Dedifferentiated amniotic fluid mesenchymal stem cell (primary cell): Measurements from ENCODE around the gene ASB16.
A peak's percentile ranks its signal among the peaks of the same experiment; 100 is the strongest.
"Not testable (repeated sequence)": the region's sequence is repeated elsewhere in the genome, so short reads cannot be mapped to it uniquely, and the experiment has no call there.

Experiments used
- DNase-seq: peaks from one replicate; pipeline ENCODE4 v3.0.0-alpha.2; 2016; ENCODE audit errors: extremely low spot score

Gene ASB16, protein sequence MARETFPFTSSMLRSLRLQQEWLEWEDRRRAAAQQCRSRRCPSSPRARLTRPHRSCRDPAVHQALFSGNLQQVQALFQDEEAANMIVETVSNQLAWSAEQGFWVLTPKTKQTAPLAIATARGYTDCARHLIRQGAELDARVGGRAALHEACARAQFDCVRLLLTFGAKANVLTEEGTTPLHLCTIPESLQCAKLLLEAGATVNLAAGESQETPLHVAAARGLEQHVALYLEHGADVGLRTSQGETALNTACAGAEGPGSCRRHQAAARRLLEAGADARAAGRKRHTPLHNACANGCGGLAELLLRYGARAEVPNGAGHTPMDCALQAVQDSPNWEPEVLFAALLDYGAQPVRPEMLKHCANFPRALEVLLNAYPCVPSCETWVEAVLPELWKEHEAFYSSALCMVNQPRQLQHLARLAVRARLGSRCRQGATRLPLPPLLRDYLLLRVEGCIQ

DNA sequence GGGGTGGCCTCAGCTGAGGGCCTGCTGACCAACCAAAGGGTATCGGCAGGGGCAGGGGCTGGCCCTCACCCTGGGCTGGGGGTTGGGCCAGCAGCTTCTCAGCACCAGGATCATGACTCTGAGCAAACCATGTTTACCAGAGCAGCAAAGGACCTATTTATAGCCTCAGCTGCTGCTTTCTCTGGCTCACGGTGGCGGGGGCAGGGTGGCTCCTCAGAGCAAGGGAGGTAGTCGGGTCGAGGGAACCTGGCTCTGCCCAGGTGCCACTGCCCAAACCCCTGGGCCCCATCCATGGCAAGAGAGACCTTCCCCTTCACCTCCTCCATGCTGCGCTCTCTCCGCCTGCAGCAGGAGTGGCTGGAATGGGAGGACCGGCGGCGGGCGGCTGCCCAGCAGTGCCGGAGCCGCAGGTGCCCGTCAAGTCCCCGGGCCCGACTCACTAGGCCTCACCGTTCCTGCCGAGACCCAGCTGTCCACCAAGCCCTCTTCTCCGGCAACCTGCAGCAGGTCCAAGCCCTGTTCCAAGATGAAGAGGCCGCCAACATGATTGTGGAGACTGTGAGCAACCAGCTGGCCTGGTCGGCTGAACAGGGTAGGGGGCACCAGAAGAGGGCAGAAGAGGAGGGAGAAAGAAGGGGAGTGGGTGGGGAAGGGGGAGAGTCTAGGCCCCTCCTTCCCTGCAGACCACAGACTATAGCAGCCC, at the start of gene ASB16:
ASB16 (plus strand) TSS at position 206 of the 703 bp plus-strand sequence; CDS start at position 292, 86 bp downstream.
- DNase-seq, result no peak

DNA sequence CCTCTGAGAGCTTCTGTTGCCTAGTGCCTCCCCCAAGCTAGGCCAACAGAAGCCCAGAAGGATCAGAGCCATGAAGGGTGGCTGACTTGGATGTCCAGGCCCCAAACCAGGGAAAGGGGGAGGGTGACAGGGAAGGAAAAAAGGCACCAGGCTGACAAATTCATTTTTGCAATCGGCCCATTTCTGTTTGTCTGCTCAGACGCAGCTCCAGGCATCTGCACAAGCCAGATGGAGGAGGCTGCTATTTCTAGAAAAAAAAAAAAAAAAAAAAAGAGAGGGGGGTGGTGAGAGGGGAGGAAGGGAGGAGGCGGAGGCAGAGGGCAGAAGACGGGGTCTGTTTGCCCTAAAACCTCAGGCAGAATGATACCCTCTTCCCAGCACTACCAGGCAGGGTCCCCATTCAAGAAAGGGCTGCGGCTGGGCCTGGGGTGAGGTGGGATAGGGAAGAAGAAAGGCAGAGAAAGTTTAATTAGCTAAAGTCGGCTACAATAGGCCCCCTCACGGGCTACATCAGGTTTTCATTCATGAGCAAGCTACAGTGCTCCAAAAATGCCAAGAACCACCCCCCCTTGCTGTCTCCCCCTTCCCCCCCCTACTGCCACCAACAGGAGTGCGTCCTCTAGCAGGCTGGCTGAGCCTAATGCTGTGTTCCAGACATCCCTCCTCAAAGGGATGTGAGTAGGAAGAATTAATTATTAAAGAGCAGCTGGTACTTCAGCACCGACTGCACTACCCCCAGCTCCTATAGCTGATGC, 49.5 kb upstream of the ASB16 start:
- DNase-seq, result no peak

DNA sequence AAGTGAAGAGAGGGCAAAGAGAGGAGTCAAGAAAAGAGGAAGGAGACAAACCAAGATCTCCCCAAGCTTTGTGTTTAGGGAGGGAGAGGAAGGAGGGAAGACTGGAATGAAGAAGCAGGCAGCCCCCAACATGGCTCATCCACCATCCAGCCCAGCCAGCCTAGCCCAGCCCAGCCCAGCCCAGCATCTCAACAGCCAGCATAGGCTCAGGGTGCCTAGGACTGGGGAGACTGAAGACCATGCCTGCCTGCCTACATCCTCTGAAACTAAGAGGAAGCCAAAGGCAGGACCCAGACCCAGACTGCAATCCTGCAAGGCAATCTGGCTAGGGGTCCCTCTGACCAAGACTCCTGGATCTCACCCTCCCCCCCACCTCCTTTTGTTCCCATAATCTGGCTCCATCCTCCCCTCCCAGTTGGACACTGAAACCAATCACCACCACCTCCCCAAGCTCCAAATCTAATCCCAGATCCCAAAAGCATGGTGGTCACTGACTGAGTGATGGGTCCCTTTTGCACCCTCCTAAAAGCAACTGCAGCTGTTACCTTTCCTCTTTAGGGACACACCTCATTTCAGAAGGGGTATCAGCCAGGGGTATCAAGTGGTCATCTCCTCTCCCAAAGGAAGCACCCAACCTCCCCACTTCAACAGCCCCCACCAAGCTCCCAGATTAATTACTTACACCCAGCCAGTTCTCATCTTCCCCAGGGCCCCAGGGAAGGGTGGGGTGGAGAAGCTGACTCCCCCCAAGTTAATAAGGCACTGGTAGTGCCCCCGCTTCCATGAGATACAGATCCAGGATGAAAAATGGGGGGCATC, 48.3 kb upstream of the ASB16 start:
- no peak for DNase-seq

DNA sequence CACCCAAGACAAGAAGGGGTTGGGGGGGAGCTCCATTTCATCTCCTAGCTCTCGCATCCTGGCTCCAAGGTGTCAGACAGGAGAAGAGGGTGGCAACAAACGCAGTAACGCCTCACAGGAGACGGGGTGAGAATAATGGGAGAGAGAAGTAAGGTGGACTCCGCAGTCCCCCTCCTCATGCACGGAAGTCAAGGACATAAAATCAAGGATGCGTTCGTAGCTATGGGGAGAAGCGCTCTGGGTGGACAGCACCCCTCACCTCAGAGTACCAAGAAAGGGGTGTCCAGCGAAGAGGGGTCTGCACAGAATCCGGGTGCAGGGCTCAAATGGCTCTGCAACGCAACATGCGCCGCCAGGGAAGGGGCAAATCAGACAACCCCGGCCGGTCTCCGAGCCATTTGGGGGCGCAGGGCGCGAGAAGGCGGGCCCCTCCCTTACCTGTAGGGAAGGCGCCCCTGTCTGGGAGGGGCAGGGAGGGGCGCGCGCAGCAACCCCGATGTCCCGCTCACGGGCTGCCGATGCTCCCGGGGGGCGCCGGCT, 47.6 kb upstream of the ASB16 start:
- no peak for DNase-seq

DNA sequence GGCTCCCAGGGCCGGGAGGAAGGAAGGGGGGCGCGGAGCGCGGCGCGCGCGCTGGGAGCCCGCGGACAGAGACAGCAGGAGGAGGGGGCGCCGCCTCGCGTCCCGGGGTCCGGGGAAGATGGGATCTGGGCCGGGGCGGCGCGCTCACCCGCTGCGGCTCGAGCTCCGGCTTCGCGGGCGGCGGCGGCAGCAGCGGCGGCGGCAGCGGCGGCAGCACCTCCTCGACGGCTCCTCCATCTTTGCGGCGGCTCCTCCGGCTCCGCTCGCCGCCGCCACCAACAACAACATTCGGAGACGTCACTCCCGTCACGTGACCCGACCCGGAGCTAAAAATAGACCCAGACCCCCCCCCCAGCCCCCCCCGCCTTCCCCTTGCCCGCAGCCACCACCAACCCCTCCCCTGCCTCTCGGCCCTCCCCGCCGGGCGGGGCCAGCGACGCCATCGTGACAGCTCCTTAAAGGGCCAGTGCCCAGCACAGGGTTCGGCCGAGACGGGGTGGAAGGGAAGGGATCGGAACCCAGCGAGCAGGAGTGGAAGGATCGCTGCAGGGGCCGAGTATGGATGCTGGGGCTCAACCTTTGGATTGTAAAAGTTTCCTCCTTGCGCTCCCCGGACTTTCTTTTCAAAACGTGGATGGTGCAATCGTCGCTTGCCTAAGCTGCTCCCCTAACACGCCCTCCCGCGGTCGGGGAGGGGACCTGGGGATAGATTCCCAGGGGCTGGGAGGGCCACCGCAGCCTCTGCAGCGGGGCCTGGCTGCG, 47.0 kb upstream of the ASB16 start, which contains the start of gene HDAC5:
HDAC5 (minus strand) TSS at position 286 of the 762 bp plus-strand sequence. CDS start 6,126 bp downstream, outside the sequence.
- peak; percentile 87 for DNase-seq

DNA sequence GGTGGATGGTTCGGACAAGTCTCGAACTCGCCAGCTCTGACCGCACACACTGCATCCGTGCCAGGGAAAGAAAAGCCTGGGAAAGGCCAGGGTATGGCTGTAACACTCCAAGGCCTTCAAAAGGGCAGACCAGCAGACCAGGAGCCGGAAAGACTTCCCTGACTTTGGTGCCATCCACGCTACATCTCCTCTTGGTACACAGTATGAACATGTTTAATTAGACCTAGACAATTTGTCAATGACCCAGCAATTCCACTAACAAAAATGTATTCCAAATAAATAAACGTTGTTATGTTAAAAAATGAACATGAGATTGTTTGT, 46.4 kb upstream of the ASB16 start:
- DNase-seq, result no peak

DNA sequence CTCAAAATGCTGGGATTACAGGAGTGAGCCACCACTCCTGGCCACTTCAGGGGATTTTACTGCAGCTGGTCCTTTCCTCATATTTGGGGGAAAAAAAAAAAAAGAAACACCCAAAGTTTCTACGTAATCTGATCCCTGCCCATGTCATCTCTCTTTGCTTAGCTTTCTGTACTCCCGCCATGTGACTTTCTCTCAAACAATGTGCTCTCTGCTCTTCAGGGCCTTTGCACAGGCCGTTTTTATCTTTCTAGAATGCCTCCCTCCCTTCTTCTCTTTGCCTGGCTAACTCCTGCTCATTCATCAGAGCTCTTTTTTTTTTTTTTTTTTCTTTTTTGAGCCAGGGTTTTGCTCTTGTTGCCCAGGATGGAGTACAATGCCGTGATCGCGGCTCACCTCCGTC, 42.1 kb upstream of the ASB16 start:
- DNase-seq, result no peak

DNA sequence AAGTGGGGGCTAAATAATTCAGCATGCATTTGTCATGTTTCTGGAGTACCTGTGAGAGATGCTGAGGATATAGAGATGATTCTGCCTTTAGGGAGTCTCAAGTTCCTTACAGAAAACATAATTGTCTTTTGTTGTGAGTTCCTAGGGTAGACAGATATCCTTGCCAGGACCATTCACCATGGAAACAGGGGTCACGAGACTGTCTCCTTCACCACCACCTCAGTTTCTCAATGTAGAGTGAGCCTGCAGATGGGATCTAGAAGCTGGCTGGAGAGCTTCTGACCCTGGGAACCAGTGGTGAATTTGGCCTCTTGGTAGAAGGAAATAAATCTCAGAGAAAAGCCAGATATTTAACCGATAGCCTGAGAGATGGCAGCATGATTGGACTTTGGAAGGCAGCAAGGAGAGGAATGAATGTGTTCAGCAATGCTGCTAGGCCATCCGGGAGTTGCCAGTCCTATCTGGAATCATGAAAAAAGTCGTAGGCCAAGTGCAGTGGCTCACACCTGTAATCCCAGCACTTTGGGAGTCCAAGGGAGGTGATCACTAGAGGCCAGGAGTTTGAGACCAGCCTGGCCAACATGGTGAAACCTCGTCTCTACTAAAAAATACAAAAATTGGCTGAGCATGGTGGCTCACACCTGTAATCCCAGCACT, 39.7 kb upstream of the ASB16 start:
- no peak for DNase-seq

DNA sequence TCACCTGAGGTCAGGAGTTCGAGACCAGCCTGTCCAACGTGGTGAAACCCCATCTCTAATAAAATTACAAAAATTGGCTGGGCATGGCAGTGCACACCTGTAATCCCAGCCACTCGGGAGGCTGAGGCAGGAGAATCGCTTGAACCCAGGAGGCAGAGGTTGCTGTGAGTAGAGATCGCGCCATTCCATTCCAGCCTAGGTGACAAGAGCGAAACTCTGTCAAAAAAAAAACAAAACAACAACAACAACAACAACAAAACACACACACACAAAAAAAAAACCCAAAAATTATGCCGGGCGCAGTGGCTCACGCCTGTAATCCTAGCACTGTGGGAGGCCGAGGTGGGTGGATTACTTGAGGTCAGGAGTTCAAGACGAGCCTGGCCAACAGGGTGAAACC, 39.1 kb upstream of the ASB16 start:
- not testable (repeated sequence) for DNase-seq

DNA sequence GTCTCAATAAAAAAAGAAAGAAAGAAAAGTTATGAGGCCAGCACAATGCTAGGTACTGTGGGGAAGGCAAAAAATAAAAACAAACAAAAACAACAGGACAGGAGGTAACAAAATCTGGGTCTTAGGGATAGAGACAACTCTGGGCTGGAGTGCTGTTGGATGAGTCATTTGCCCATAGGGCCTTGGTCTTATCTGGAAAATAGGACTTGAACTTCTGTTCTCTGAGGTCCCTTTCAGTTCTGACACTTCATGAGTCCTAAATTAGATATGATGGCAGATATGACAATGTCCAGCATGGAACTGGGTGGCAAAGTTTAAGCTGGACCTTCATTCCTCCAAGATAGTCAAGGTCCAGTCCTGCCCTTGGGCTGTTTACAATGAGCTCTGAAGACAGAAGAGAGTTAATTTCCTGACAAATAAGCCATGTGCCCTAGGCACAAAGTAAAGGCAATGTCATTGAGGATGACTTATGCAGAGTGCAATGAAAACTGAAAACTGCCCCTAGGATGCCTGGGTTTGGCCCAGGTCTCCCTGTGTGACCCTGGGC, 38.2 kb upstream of the ASB16 start:
- DNase-seq, result no peak

DNA sequence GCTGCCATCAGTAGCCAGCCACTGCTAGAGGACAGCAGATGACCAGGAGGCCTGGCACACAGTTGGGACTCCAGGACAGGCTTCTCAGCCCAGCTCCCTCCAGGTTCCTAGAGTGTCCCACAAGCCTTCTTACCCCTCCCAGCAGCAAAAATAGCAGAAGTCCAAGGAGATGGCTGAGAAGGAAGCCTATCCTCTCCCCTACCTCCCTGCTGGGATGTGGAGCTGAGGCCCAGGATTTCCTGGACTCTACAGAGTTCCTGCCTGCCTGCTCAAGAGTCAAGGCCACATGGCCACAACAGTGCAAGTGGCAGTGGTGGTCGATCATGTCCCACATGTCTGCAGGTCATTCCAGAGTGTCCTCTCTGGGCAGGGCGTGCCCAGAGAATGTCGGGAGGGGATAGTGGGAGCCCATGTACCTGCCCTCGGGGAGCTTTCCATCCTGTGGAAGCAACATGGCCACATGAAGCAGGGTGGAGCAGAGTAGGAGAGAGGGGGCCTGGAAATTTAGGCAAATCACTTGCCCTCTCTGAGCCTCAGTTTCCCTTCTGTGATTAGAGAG, 36.5 kb upstream of the ASB16 start:
- DNase-seq, result no peak

DNA sequence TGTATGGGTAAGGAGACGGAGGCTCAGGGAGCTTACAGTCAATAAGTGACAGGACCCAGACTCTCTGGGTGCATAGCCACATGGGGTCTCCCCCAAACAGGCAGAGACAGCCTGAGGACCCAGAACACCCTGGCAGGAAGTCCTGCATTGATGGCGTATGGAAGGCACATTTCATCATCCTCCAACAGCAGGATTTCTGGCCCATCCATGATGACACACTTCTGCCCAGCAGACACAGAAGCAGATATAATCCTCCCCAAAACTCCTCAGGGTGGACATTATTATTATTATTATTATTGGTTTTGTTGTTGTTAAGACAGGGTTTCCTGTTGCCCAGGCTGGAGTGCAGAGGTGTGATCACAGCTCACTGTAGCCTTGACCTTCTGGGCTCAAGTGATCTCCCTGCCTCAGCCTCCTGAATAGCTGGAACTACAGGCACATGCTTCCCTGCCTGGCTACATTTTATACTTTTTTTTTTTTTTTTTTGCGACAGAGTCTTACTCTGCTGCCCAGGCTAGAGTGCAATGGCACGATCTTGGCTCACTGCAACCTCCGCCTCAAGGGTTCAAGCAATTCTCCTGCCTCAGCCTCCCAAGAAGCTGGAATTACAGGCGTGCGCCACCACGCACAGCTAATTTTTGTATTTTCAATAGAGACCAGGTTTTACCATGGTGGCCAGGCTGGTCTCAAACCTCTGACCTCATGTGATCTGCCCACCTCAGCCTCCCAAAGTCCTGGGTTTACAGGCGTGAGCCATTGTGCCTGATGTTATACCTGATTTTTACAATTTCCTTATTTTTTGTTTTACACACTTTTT, 35.5 kb upstream of the ASB16 start:
- no peak for DNase-seq

DNA sequence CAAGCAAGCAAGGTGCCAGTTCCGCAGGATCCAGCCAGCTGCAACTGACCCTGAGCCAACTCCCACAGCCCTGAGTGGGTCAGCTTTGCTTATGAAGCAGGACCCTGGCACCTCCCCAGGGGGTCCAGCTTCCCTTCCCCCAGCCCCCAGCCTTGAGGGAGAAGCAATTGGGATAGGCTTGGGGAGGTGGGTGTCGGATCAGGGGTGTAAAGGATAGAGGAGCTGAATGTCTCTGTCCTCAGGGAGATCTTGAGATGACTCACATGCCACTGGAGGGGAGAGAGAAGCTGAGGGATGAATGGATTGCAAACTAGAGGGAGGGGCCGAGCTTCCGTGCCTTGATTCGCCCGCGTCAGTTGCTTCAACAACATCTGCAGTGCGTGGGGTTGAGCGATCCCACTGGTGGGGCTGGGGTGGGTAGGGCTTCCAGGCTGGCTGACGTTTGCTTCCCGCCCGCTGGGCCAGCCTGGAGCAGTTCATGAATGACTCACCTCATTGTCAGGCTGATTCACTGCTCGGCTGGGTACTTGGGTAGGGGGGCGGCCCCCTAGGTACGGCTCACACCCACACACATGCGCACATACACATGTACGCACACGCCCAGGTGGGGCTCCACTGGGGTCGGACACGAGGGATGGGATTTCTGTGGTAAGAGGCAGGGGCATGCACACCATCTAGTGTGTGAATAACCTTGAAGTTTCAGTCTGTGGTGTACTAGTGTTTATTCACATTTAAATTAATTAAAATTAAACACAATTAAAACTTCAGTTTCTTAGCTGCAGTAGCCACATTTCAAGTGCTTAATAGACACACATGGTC, 32.4 kb upstream of the ASB16 start:
- DNase-seq, result peak; percentile 97

DNA sequence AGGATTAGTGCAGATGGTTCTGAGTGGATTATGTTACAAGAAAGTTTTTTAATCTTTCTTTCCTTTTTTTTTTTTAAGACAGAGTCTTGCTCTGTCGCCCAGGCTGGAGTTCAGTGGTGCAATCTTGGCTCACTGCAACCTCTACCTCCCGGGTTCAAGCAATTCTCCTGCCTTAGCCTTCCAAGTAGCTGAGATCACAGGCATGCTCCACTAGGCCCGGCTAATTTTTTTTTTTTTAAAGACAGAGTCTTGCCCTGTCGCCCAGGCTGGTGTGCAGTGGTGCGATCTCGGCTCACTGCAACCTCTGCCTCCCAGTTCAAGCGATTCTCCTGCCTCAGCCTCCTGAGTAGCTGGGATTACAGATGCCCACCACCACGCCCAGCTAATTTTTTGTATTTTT, 26.6 kb upstream of the ASB16 start:
- DNase-seq, result not testable (repeated sequence)

DNA sequence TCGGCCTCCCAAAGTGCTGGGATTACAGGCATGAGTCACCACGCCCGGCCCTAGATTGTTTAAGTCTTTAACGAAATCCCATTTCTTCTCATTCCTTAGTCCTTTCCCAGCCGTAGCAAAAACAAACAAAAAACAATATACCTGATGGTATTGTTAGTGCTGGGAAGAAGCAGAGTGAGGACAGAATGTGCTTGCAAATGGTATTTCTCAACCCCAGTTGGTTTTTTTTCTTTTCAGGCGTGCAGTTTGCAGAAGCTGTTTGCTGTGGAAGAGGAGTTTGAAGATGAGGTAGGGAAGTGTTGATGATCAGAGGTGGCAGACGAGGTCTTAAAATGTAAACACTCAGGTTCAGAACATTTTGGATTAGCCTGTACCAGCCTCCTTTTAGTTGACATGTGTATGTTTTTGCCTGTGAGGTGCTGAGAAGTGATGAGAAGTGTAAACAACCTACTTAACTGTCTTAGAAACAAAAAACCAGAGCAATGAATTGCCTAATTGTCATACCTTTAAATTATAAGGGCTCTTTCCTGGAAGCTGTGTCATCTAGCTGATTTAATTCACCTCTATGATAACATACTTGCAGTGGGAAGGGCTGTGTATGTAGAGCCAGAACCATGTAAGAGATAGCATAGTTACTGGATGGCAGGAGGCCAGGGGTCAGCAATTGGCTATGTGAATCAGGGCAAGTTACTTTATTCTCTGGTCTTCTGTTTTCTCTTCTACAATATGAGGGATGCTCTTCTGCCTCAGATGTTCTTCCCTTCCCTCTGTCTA, 25.4 kb upstream of the ASB16 start:
- DNase-seq, result no peak

DNA sequence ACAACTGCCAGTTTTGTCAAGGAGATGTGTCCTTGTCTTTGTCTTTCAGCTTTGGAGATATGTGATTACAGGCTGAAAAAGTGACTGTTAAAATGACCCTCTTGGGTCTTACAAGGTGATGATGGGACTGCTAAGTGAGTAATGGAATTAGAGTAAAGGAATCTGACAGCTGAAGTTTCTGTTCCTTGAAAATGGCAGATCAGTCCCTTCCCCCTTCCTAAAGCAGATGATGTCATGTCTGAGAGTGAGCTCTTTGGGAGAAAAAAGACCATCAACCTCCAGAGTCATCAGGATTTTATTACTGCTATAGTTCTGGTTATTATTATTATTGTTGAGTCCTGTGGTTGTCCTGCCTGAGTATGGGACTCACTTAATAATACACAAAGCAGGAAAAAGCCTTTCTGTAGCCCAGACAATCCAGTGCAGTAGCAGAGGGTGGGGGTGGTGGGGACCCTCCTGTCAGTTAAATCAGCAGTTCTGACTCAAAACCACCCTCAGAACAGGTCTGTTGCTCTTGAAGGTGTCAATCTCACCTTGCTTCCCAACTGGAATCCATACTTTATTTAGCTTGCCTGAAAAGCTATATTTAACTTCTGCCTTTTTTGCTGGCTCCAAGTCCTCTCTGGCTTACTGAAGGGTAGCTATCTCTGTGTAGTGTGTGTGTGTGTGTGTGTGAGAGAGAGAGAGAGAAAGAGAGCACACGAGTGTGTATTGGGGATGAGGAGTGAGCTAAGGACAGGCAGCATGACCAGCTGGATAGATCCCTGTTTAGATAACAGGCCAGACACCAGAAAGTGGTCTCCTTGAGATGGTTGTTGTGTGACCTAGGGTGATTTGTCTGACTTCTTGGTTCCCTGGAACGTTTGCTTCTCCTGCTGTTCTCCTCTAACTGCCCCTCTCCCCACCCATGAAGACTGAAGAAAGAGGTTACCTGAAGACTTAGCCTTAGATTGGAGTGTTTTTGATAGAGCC, 23.8 kb upstream of the ASB16 start:
- no peak for DNase-seq
